HG02840 (cell line): ENCODE data around the gene ACYP2.
"Not testable (repeated sequence)": the region's sequence is repeated elsewhere in the genome, so short reads cannot be mapped to it uniquely, and the experiment has no call there.

Experiments used
- ATAC-seq: cut with Tn5 transposase; IDR thresholded peaks from one replicate; pipeline ENCODE4 v1.9.1; 2021; ENCODE audit warnings: mild to moderate bottlenecking, moderate library complexity, moderate number of reproducible peaks; ENCODE audit not compliant: unreplicated experiment, low FRiP score

Gene ACYP2

GRCh38 chr2:54259413-54260240, 144.2 kb downstream of the ACYP2 start:
- no peak for ATAC-seq

- no peak for ATAC-seq
Observed at GRCh38 chr2:54260241-54260595, 144.8 kb downstream of the ACYP2 start.

- no peak for ATAC-seq
Observed at GRCh38 chr2:54261537-54261936, 146.1 kb downstream of the ACYP2 start.

- ATAC-seq = no peak
Observed at GRCh38 chr2:54262015-54262765, 146.8 kb downstream of the ACYP2 start.

- ATAC-seq = not testable (repeated sequence)
Observed at GRCh38 chr2:54265081-54265480, 149.7 kb downstream of the ACYP2 start.

DNA sequence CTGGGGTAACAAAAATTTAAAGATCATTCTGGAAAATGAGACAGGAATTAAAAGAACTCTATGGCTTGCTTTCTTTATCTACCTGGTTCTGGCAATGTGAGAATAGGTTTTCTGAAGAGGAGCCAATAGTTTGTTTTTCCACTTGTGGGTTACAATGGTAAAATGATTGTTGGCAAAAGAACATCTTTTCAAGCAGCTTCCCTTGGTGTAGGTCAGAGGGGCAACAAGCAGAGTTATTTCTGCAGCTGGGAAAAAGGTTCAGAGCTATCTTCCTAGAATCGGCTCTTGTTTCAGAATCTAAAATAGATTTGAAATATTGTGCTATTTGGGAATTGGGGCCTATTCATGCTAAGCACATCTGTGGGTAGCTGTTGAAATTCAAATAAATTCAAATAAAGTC, 152.2 kb downstream of the ACYP2 start:
- ATAC-seq = no peak

- ATAC-seq = no peak
Observed at GRCh38 chr2:54271189-54271588, 155.8 kb downstream of the ACYP2 start.

GRCh38 chr2:54271843-54272627, 156.6 kb downstream of the ACYP2 start:
- ATAC-seq = peak; percentile 92

- ATAC-seq = no peak
Observed at GRCh38 chr2:54274781-54275242, 159.4 kb downstream of the ACYP2 start.

DNA sequence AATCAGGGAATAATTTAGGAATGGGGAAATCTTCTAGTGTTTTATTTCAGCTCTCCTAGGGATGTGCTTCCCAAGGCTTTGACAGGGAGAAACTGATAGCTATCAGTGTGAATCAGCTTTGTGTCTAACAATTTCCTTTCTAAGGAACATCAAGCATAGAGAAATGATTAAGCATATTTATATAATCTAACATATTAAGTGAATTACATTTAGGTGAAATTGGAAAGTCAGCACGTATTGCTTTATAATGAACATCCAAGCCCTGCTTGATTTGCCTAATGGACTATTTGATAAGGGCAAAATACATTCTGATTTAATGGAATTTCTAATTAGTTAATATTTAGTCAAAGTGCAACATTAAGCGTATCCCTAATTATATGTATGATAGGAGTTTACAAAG, 160.1 kb downstream of the ACYP2 start:
- ATAC-seq = no peak

DNA sequence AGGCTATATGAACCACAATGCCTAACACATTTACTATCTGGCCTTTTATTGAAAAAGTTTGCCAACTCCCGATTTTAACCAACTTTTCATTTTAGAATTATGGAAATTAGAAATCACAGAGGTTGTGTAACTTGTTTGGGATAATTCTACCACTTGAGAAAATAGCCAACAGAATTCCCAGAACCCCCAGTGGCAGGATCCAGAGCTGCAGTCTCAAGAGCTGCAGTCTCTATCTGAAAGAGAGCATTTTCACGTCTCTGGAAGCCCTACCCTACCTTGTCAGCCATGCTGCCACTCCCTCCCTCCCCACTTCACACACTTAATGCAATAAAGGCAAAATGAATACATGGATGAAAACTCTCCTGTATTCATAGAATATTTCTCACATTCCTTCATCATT, 164.0 kb downstream of the ACYP2 start:
- ATAC-seq = no peak

DNA sequence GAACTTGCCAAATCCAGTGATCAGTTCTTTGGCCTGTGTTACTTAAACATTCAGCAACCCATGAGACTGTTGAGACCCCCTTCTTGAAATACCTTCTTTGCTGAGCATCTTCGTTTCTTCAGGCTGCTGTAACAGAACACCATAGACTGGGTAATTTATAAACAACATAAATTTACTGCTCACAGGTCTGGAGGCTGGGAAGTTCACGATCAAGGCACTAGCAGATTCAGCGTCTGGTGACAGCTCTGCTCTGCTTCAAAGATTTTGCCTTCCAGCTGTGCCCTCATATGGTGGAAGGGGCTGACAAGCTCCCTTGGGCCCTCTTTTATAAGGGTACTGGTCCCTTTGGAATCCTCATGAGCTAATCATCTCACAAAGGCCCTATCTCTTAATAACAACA, 169.4 kb downstream of the ACYP2 start:
- no peak for ATAC-seq

DNA sequence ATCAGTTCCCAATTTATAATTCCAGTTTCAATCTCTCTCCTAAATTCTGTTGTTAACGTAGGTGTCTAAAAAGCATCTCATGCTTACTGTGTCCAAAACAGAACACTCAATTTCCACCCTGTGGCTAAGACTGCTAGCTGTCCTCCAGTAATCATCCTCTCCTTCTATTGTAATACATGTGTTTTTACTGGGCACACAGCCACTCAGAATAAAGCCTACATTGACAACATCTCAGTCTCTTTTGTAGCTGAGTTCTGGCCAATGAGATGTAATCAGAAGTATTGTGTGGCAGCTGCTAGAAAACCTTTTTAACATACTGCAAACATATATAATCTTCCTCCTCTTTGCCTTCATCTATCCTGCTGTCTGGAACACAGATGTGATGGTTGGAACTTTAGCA, 170.0 kb downstream of the ACYP2 start:
- no peak for ATAC-seq

GRCh38 chr2:54287532-54287931, 172.1 kb downstream of the ACYP2 start:
- no peak for ATAC-seq

DNA sequence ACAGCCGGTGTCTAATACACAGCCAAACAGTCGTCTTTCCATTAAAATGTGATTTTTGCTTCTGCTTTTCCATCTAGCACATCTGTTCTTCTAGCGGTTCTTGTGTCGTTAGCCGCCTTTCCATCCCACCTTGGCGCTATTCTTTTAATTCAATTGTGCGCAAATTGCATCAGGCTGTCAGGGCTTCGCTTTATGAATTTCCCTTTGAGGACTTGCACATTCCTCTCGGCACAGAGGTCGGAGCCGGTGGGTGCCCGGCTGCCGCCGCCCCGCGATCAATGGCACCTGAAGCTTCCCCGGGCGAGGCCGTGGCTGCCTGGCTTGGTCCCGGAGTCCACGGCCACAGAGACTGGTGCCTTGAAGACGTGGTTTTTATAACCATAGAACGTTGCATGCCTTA, 174.5 kb downstream of the ACYP2 start:
- no peak for ATAC-seq

- ATAC-seq = no peak
Observed at GRCh38 chr2:54290356-54291025, 175.1 kb downstream of the ACYP2 start.

GRCh38 chr2:54294665-54295064, 179.2 kb downstream of the ACYP2 start:
- ATAC-seq = not testable (repeated sequence)

DNA sequence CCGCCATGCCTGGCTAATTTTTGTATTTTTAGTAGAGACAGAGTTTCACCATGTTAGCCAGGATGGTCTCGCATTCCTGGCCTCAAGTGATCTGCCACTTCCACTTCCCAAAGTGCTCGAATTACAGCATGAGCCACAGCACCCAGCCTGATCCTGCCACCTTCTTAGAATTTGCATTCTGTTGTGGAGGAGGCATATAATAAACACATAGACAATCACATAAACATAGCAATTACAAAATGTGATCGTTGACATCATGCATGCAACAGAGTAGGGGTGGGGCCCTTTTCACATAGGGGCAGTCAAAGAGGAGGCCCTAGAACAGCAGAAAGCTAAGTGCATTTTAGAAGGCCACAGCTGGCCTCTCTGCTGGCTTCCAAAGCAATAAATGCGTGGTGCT, 180.5 kb downstream of the ACYP2 start:
- no peak for ATAC-seq

GRCh38 chr2:54298514-54298913, 183.1 kb downstream of the ACYP2 start:
- no peak for ATAC-seq

DNA sequence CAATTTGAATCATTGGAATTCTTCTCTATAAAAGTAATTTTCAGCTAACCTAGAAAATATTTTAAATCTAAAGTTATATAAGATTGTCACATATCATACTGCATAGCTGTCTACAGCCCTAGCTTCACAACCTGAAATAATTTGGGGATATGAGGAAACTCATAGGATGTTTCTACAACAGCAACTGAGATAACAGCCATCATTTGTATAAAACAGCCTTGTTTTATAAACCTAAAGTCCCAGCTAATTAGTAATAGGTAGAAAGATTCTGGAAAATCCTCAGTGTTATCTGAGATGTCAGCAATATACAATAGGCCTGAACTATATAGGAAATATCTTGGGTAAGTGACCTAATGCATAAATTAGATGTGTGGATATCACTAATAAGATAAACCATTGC, 188.2 kb downstream of the ACYP2 start:
- ATAC-seq = no peak
